Measurements from ENCODE around the gene IPO13. TPM values are rescaled to one million over a fixed set of nuclear protein-coding genes. Genes with fewer than 3 reads are reported as not detected.

Gene IPO13
- total and polyA plus RNA-seq, 9 donors, result 8.6 to 30.3 (median 20.8) TPM

- H3K4me1 ChIP-seq (ENCODE audit: insufficient read depth), result peaks cover 8% of the 10 kb centered on the region
- no peak overlapping the region for H3K27ac ChIP-seq
- no peak overlapping the region for H3K4me3 ChIP-seq
- no peaks in the 10 kb centered on the region for H3K27me3 ChIP-seq
- H3K9me3 ChIP-seq, result no peaks in the 10 kb centered on the region
- H3K36me3 ChIP-seq, result no peaks in the 10 kb centered on the region
- WGBS, 3 donors, result 33 to 42% (median 35%) methylated on average over 7 of the region's 7 CpGs
- intact Hi-C loops (cut with DNase I), result no loop called here
- DNase-seq, result no peak
- no peak for TF ChIP-seq POLR2A (IDR thresholded peaks at IDR 0.05)
- no peak for TF ChIP-seq EP300 (IDR thresholded peaks at IDR 0.05)
- TF ChIP-seq, protein P1, sequence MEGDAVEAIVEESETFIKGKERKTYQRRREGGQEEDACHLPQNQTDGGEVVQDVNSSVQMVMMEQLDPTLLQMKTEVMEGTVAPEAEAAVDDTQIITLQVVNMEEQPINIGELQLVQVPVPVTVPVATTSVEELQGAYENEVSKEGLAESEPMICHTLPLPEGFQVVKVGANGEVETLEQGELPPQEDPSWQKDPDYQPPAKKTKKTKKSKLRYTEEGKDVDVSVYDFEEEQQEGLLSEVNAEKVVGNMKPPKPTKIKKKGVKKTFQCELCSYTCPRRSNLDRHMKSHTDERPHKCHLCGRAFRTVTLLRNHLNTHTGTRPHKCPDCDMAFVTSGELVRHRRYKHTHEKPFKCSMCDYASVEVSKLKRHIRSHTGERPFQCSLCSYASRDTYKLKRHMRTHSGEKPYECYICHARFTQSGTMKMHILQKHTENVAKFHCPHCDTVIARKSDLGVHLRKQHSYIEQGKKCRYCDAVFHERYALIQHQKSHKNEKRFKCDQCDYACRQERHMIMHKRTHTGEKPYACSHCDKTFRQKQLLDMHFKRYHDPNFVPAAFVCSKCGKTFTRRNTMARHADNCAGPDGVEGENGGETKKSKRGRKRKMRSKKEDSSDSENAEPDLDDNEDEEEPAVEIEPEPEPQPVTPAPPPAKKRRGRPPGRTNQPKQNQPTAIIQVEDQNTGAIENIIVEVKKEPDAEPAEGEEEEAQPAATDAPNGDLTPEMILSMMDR (IDR thresholded peaks at IDR 0.05), result no peak
Observed at GRCh38 chr1:43969416-43969745, 22.6 kb downstream of the IPO13 start.

DNA sequence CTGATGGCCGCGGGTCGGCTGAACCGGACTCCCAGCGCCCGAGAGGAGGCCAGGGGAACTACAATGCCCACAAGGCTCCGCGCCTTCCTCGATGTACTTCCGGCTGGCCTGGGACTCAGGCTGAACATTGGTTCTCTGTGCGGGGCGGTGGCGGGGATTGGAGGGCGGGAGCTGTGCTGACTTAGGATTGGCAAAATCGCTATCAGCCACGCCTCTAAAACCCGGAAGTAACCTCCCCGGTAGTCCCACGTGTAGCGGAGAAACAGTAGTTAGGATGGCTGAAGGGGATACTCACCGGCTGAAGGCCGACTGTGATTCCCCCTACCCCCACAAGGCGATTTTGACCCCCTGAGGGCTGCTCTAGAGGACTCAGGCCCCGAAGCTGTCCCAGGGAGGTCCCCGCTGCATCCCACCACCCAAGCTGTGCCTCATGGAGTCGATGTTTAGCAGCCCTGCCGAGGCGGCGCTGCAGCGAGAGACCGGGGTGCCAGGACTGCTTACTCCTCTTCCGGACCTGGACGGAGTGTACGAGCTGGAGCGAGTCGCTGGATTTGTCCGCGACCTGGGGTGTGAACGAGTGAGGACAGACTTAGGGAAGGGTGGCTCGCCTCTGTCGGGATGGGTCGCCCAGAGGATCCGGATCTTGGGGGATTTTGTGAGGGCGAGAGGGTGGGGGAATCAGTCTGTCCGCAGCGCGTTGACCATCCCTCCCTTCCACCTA is 23.2 kb downstream of the IPO13 start, which contains the start of gene DPH2:
DPH2 (plus strand) TSS at position 265 of the 721 bp plus-strand sequence; CDS start at position 431, 166 bp downstream.
- no peaks in the 10 kb centered on the region for H3K9me3 ChIP-seq
- 1% methylated on average over 45 to 47 of the region's 47 CpGs for WGBS, 3 donors
- no peaks in the 10 kb centered on the region for H3K27me3 ChIP-seq
- H3K36me3 ChIP-seq, result no peaks in the 10 kb centered on the region
- intact Hi-C loops (cut with DNase I), result no loop called here
- H3K4me1 ChIP-seq (ENCODE audit: insufficient read depth), result peaks cover 8% of the 10 kb centered on the region
- TF ChIP-seq POLR2A (IDR thresholded peaks at IDR 0.05) (no peak), EP300 (IDR thresholded peaks at IDR 0.05) (no peak)
- TF ChIP-seq, protein P1 (IDR thresholded peaks at IDR 0.05), result peak in 1 of 3 donors; percentile 21
- peak within 1 kb of the TSS; percentile 74 for H3K4me3 ChIP-seq
- no peak within 1 kb of the TSS for H3K27ac ChIP-seq
- DNase-seq, result peak; percentile 95 to 97 (median 96)

DNA sequence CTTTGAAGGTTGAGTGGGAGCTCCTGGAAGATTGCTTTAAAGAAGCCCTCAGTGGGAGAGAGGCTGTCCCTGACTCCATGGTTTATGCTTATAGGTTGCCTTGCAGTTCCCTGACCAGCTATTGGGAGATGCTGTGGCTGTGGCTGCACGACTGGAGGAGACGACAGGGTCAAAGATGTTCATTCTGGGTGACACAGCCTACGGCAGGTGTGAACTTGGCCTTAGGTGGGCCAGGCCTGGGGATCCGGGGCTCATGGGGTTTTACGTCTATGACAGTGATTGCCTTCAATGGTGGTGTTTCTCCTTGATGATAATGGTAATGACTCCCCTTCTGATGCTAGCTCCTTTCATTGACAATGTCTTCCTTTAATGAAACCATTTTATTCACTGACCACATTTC is 23.8 kb downstream of the IPO13 start:
- DNase-seq, result no peak
- TF ChIP-seq POLR2A (IDR thresholded peaks at IDR 0.05), result no peak
- TF ChIP-seq, protein P1 (IDR thresholded peaks at IDR 0.05), result no peak
- no peak for TF ChIP-seq EP300 (IDR thresholded peaks at IDR 0.05)
- WGBS, 3 donors, result 40 to 49% (median 42%) methylated on average over 5 of the region's 5 CpGs
- Histone ChIP-seq H3K4me1 (ENCODE audit: insufficient read depth) (peaks cover 10% of the 10 kb centered on the region), H3K27me3 (no peaks in the 10 kb centered on the region), H3K9me3 (no peaks in the 10 kb centered on the region), H3K36me3 (no peaks in the 10 kb centered on the region), H3K27ac (no peak overlapping the region), H3K4me3 (peak overlapping the region; percentile 74)
- intact Hi-C loops (cut with DNase I), result no loop called here

DNA sequence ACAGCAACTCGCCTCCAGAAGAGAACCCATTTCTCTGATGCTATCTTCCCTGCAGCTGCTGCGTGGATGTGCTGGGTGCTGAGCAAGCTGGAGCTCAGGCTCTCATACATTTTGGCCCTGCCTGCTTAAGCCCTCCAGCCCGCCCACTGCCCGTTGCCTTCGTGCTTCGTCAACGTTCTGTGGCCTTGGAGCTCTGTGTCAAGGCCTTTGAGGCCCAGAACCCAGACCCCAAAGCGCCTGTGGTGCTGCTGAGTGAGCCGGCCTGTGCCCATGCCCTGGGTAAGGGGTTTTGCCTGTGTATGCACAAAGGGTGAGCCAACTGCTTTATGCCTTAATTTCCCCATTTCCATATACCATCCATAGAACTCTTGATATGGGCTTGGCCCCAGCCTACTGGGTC is 24.2 kb downstream of the IPO13 start:
- no peak for DNase-seq
- Histone ChIP-seq H3K4me1 (ENCODE audit: insufficient read depth) (peaks cover 13% of the 10 kb centered on the region), H3K4me3 (no peak overlapping the region), H3K27me3 (no peaks in the 10 kb centered on the region), H3K36me3 (no peaks in the 10 kb centered on the region), H3K9me3 (no peaks in the 10 kb centered on the region), H3K27ac (no peak overlapping the region)
- TF ChIP-seq, protein P1 (IDR thresholded peaks at IDR 0.05), result no peak
- no peak for TF ChIP-seq EP300 (IDR thresholded peaks at IDR 0.05)
- no peak for TF ChIP-seq POLR2A (IDR thresholded peaks at IDR 0.05)
- intact Hi-C loops (cut with DNase I), result no loop called here
- 62 to 80% (median 71%) methylated on average over 9 of the region's 9 CpGs for WGBS, 3 donors
